ENCODE measurements around the gene HSPA13. TPM values are rescaled to one million over a fixed set of nuclear protein-coding genes. Genes with fewer than 3 reads are reported as not detected.

Gene HSPA13
- polyA plus RNA-seq, 1 donor from 2014 or later, result 165 TPM

GRCh38 chr21:14401217-14401616 lies 18.3 kb upstream of the HSPA13 start:
- Histone ChIP-seq H3F3A (ENCODE audit: insufficient read depth, low read length, poor library complexity, severe bottlenecking) (no peaks in the 10 kb centered on the region), H4K20me1 (ENCODE audit: insufficient read depth) (no peaks in the 10 kb centered on the region), H3K27ac (ENCODE audit: low read length) (no peak overlapping the region), H3K36me3 (ENCODE audit: insufficient read depth, low read length) (no peaks in the 10 kb centered on the region), H3K27me3 (ENCODE audit: insufficient read depth, low read depth, low read length) (no peaks in the 10 kb centered on the region), H3K9ac (ENCODE audit: low read length) (no peak overlapping the region), H3K9me2 (ENCODE audit: insufficient read depth, low read length) (no peaks in the 10 kb centered on the region), H3K4me3 (ENCODE audit: low read length) (no peak overlapping the region), H3K4me2 (ENCODE audit: low read length) (no peak overlapping the region), H2AFZ (ENCODE audit: low read depth, low read length) (no peak overlapping the region), H3K79me2 (replicated peaks; ENCODE audit: insufficient read depth, low read length) (no peaks in the 10 kb centered on the region), H3K9me3 (ENCODE audit: low read length) (no peaks in the 10 kb centered on the region)
- TF ChIP-seq REST (IDR thresholded peaks at IDR 0.05; ENCODE audit: borderline replicate concordance) (no peak), MXI1 (conservative IDR thresholded peaks at IDR 0.05; ENCODE audit: poor library complexity, severe bottlenecking) (no peak), EZH2 (IDR thresholded peaks at IDR 0.05; ENCODE audit: borderline replicate concordance, insufficient read depth, low read length, poor library complexity, severe bottlenecking) (no peak), SMC3 (conservative IDR thresholded peaks at IDR 0.05; ENCODE audit: poor library complexity) (no peak), RAD21 (conservative IDR thresholded peaks at IDR 0.05) (no peak), CTCF (IDR thresholded peaks at IDR 0.05; ENCODE audit: poor library complexity, severe bottlenecking) (no peak), TAF1 (IDR thresholded peaks at IDR 0.05; ENCODE audit: low read depth) (no peak)

- no peak for TF ChIP-seq EZH2 (IDR thresholded peaks at IDR 0.05; ENCODE audit: borderline replicate concordance, insufficient read depth, low read length, poor library complexity, severe bottlenecking)
- TF ChIP-seq RAD21 (conservative IDR thresholded peaks at IDR 0.05), result no peak
- no peak for TF ChIP-seq REST (IDR thresholded peaks at IDR 0.05; ENCODE audit: borderline replicate concordance)
- no peak for TF ChIP-seq TAF1 (IDR thresholded peaks at IDR 0.05; ENCODE audit: low read depth)
- TF ChIP-seq CTCF (IDR thresholded peaks at IDR 0.05; ENCODE audit: poor library complexity, severe bottlenecking), result no peak
- TF ChIP-seq MXI1 (conservative IDR thresholded peaks at IDR 0.05; ENCODE audit: poor library complexity, severe bottlenecking), result no peak
- TF ChIP-seq EP300 (conservative IDR thresholded peaks at IDR 0.05; ENCODE audit: poor library complexity, severe bottlenecking), result no peak
- TF ChIP-seq POLR2AphosphoS5 (IDR thresholded peaks at IDR 0.05), result no peak
- TF ChIP-seq SMC3 (conservative IDR thresholded peaks at IDR 0.05; ENCODE audit: poor library complexity), result no peak
- no peaks in the 10 kb centered on the region for H3K9me2 ChIP-seq (ENCODE audit: insufficient read depth, low read length)
- H3K79me2 ChIP-seq (replicated peaks; ENCODE audit: insufficient read depth, low read length), result no peaks in the 10 kb centered on the region
- no peak overlapping the region for H2AFZ ChIP-seq (ENCODE audit: low read depth, low read length)
- H3K9ac ChIP-seq (ENCODE audit: low read length), result no peak overlapping the region
- no peak overlapping the region for H3K4me3 ChIP-seq (ENCODE audit: low read length)
- H3F3A ChIP-seq (ENCODE audit: insufficient read depth, low read length, poor library complexity, severe bottlenecking), result no peaks in the 10 kb centered on the region
- no peak overlapping the region for H3K27ac ChIP-seq (ENCODE audit: low read length)
- no peaks in the 10 kb centered on the region for H4K20me1 ChIP-seq (ENCODE audit: insufficient read depth)
- H3K4me2 ChIP-seq (ENCODE audit: low read length), result no peak overlapping the region
- H3K9me3 ChIP-seq (ENCODE audit: low read length), result no peaks in the 10 kb centered on the region
- no peaks in the 10 kb centered on the region for H3K27me3 ChIP-seq (ENCODE audit: insufficient read depth, low read depth, low read length)
- H3K36me3 ChIP-seq (ENCODE audit: insufficient read depth, low read length), result no peaks in the 10 kb centered on the region
Observed at GRCh38 chr21:14388282-14388681, 5.3 kb upstream of the HSPA13 start.

All from neural cell (in vitro differentiated cells).